ENCODE measurements around the gene TPST2.
"Not testable (repeated sequence)": the region's sequence is repeated elsewhere in the genome, so short reads cannot be mapped to it uniquely, and the experiment has no call there.

The TPST2 gene

DNA sequence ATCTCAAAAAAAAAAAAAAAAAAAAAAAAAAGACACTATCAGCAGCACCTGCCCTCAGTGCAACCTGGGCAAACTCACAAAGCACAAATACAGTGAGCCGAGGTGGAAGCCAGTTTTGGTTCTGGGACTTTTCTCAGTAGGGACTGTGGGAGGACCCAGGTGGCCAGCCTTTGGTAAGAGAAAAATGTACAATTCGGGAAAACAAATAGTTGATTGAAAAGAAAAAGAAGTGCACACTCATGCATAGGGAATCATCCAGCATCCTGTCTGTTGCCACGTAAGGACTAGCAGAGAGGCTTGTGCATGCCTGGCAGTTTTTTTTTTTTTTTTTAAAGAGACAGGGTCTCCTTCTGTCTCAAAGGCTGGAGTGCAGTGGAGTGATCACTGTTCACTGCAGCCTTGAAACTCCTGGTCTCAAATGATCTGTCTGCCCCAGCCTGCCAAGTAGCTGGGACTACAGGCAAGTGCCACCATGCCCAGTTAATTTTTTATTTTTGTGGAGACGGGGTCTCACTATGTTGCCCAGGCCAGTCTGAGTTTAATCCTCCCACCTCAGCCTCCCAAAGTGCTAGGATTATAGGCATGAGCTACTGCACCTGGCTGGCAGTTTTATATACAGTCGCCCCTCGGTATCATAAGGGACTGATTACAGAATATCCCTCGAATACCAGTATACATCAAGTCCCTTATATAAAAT lies 36.7 kb downstream of the TPST2 start:
- no peak for DNase-seq

DNA sequence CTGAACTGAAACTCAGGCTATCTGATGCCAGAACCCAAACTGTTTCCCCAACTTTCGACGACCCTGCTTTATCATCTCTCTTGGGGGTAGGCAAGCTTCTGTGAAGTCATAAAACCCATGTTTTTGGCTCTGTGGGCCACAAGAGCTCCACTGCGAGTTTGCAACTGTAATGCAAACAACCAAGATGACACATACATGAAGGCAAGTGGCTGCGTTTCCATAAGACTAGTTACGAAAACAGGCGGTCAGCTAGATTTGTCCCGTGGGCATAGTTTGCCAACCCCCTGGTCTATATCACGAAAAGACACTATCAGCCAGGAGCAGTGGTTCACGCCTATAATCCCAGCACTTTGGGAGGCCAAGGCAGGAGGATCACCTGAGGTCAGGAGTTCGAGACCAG lies 37.5 kb downstream of the TPST2 start:
- no peak for DNase-seq

DNA sequence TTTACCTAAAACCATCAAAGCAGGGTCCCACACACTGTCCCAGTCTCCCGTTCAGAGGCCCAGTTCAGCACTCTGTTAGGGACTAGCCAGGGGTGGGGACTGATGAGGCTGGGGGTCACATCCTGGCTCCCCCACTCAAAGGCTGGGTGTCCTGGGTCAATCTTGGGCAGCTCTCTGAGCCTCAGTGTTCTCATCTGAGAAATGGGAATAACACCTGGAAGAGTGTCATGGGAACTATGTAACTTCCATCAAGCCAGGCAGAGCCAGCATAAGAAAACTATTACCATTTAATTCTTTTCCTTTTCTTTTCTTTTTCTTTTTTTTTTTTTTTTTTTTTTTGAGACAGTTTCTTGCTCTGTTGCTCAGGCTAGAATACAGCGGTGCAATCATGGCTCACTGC lies 38.4 kb downstream of the TPST2 start:
- no peak for DNase-seq

DNA sequence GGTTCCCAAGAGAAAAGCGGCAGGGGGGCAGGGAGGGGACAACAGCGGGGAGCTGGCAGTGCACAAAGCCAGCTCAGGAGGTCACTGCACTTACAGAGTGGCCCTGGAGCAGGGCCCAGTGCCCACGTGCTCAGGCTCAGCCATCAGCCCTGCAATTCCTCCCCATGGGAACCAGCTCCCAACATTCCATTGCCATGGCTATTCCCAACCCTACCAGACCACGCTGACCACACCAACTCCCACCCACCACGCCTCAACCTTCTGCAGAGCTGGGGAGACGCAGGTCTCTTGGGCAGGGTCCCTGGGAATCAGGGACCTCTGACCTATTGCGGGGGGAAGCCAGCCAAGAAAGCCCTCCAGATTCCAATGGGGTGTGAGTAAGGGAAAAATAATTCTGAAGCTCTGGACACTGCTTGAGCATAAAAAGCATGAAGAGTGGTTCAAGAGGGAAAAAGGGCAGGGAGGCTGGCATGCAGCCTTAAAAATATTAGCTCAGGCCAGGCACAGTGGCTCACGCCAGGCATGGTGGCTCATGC lies 39.4 kb downstream of the TPST2 start:
- no peak for DNase-seq

DNA sequence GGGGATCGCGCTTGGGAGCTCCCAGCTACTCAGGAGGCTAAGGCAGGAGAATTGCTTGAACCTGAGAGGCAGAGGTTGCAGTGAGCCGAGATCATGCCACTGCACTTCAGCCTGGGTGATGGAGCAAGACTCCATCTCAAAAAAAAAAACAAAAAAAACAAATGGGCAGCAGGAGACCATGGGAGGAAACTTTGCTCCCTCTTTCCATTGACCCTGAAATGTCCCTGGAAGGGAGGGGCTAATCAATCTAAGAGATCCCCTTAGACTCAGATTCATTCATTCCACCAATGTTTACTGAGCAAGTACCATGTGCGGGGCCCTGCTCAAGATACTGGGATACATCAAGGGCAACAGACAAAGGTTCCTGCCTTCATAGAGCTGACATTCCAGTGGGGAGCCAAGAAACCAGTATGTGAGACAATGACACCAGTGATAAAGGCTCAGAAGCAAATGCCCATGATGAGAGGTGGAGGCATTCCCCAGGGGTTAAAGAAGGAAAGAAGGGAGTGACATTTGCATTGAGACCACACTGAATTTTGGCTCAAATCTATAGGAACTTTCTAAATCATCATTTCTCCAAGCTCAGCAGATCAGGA lies 39.9 kb downstream of the TPST2 start:
- DNase-seq, result no peak

DNA sequence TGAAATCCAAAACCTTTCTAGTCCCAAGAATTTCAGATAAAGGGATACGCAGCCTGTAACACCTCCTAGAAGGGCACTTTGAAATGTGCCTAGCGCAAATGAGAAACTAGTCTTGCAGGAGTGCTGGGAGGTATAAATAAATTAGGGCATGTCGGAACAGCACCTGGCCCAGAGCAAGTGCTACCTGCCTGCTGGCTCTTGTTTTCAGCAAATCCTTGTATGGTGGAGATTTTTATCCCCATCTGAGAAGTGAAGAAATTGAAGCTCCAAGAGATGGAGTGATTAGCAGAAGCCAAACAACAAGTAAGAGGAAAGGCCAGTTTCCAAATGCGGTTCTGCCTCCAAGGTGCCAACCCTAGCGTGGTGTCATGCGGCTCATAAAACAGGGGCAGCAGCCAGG lies 40.9 kb downstream of the TPST2 start:
- no peak for DNase-seq

DNA sequence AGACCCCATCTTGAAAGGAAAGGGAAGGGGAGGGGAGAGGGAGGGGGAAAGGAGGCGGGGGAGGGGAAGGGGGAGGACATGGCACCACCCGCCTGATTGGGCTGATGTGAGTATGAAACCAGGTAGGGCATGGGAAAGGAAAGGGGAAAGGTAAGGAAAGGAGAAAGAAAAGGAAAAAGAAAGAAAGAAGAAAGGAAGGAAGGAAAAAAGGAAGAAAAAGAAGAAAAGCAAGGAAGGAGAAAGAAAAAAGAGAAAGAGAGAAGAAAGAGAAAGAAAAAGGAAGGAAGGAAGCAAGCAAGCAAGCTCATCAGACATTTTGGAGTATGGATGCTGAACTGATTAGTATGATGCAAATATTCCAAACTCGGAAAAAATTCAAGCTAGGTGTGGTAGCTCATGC lies 41.6 kb downstream of the TPST2 start:
- DNase-seq, result no peak

DNA sequence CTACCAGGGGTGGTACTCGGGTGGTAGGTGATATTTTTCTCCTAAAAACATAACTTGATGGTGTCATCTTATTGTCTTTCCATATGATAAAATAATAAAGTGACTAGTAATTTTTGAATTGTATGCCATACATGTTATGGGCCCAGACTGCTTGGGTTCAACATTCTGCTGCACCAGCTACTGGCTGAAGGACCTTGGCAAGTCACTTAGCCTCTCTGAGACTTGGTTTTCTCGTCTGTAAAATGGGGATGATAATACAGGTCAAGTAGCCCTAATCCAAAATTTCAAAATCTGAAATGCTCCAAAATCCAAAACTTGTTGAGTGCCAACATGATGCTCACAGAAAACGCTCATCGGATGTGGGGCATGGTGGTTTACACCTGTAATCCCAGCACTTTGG lies 42.1 kb downstream of the TPST2 start:
- DNase-seq, result no peak

DNA sequence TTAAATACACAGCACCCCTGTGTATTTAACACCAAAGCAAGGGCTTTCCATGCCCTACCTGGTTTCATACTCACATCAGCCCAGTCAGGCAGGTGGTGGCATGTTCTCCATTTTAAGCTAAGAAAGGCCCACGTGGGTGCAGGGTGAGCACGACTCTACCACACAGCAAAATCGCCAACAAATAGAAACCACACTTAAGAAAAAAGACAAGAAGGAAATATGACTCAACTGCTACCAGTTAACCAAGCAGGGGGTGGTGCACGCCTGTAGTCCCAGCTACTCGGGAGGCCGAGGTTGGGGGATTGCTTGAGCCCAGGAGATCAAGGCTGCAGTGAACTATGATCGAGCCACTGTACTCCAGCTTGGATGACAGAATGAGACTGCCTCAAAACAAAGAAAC lies 42.5 kb downstream of the TPST2 start:
- no peak for DNase-seq

DNA sequence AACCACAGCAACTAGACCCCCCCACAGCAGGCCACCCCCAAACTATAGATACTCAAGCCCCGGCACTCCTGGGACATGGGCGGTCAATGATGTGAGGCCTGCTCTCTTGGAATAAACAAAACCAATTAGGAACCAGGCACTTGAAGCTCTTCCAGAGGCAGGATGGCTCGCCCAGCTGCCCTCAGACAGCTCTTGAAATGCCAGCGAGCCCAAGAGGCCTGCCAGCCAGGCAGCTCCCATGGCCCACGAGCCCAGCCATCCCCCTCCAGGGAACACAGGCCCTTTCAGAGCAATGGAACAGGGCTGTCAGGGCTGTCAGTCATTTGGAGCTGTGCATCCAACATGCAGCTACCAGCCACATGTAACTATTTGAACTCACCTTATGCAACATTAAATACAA lies 43.6 kb downstream of the TPST2 start:
- DNase-seq, result no peak

DNA sequence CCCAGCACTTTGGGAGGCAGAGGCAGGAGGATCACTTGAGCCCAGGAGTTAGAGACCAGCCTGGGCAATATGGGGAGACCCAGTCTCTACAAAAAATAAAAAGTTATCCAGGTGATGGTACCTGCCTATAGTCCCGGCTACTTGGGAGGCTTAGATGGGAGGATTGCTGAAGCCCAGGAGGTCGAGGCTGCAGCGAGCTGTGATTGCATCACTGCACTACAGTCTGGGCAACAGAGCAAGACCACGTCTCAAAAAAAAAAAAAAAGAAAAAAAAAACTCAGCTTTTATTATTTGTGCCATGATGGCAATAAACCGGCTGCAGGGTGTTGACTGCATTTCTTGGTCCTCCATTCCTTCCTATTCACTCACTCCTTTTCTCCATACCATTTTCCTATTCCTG lies 44.1 kb downstream of the TPST2 start:
- DNase-seq, result no peak

DNA sequence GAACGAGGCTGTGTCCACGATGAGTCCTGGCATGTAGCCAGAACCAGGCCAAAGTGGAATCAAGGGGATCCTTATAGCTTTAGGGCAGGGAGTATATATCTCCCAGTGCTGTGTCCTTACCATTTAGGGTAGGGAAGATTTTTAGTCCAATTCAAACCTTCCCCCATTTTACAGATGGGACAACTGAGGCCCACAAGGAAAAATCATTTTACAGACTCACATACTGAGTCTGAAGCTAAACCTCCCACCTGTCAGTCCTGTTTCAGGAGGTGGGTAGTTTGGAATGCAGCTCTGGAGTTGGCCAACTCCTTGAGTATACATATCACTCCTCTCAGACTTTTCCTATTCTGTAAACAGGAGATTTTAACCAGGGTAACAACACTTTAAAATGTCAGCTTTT lies 44.5 kb downstream of the TPST2 start:
- no peak for DNase-seq

DNA sequence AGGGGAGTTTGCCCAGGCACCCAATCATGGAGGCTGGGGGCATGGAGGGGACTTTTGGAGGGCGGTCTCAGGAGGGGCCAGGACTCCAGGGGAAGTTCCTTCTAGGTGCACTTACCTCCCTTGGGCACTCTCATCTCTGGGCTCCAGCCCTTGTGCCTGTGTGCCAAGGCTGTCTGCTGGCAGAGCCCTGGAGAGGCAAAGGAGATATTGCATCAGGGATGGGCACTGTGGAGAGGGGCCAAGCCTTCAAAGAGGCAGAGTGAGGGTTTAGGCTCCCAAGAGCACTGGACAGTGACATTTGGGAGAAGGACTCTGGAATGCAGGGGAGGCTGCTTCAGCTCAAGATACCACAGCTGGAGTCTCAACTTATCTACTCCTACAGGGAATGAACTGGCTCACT lies 45.4 kb downstream of the TPST2 start:
- no peak for DNase-seq

DNA sequence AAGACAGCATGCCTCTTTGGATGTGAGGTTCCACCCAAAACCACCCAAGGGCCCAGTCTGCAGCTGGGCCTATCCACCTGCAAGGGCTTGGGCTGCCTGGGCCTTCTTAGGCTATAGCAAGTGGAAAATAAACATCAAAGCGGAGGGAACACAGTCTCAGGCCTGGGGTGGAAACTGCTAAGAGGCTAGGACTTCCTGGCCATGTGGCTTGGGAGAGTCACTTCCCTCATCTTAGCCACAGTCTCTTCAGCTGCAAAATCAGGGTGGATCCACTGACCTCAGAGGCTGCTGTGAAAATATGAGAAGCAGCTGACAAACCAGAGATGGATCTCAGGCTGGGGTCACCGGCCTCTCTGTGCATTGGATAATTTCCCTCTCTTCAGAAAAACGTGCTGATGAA lies 47.1 kb downstream of the TPST2 start:
- no peak for DNase-seq

DNA sequence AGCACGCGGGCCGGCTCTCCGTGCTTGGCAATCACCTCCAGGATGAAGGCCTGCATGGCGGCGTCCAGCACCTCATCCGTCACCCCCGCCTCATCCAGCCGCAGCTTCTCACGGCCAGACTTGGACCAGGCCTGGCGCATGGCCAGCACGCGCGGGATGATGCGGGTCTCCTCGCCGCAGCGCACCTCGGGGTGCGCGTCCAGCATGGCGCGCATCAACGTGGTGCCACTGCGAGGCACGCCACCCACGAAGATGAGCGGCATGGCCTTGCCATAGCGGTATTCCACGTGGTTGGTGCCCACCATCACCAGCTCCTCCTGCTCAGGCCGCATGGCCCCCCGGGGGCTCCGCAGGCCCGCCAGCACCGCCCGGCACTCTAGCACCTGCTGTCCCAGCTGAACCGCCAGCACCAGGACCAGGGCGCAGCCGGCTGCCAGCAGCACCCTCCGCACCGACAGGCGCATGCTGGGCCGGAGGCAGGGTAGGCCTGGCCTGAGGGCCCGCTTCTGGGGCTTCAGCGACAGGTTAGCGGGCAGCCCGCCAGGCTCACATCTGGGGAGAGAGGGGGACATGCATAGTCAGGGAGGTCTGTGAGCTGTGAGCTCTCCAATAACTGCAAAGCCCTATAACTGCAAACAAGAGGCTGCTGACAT lies 48.6 kb downstream of the TPST2 start:
- DNase-seq, result no peak

DNA sequence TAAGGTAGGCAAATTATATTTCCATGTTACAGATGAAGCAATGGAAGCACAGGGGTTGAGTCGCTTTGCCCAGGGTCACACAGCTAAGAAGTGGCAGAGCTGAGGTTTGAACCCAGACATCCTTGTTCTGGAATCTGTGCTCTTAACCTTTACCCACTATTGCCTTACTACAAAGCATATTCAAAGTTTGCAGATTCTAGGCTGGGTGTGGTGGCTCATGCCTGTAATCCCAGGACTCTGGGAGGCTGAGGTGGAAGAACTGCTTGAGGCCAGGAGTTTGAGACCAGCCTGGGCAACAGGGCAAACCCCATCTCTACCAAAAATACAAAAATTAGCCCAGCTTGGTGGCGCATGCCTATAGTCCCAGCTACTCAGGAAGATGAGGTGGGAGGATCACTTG lies 49.8 kb downstream of the TPST2 start:
- no peak for DNase-seq

DNA sequence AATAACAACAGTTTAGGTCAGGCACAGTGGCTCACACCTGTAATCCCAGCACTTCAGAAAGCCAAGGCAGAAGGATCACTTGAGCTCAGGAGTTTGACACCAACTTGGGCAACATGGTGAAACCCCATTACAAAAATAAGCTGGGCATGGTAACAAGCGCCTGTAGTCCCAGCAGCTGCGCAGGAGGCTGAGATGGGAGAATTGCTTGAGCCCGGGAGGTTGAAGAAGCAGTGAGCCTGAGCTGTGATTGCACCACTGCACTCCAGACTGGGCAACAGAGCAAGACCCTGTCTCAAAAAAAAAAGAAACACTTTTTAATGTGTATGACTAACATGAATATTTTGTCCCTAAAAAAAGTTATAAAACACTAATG lies 53.2 kb downstream of the TPST2 start:
- no peak for DNase-seq

DNA sequence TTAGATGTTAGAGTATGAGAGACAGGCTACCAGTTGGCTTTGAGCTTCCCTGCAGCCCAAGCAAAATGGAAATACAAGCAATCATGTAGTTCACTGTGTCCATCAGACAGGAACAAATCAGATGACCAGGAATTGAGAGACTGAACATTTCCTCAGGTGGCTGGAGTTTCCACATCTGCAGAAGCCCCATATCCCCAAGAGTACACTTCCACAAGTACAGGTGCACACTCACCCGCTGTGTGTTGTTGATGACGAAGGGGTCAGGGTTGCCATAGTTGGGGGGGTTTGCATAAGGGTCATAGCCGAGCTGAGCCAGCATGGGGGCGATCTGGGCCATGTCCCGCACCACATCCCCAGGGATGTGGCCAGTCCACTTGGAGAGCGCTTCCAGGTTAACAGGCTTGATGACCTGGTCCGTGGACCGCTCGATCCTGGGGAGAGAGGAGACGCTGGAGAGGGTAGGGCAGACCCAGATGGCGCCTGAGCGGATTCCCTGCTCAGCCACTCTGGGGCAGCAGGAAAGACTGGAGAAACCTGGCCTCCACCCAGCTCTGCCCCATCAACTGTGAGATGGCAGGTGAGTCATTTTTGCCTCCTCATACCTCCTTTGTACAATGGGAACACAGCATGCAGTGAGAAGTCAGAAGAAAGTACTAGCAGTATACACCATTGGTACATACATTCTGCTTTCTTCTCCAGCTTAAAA lies 53.7 kb downstream of the TPST2 start:
- DNase-seq, result no peak

DNA sequence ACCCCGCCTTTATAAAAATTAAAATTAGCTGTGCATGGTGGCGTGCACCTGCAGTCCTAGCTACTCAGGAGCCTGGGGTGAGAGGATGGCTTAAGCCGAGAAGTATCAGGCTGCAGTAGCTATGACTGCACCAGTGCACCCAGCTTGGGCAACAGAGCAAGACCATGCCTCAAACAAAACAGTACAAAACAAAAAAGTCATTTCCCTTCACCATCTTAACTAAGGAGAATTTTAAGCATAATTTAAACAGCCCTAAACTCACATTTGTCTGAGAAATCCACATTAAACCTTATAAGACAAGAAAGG lies 54.4 kb downstream of the TPST2 start:
- DNase-seq, result no peak

DNA sequence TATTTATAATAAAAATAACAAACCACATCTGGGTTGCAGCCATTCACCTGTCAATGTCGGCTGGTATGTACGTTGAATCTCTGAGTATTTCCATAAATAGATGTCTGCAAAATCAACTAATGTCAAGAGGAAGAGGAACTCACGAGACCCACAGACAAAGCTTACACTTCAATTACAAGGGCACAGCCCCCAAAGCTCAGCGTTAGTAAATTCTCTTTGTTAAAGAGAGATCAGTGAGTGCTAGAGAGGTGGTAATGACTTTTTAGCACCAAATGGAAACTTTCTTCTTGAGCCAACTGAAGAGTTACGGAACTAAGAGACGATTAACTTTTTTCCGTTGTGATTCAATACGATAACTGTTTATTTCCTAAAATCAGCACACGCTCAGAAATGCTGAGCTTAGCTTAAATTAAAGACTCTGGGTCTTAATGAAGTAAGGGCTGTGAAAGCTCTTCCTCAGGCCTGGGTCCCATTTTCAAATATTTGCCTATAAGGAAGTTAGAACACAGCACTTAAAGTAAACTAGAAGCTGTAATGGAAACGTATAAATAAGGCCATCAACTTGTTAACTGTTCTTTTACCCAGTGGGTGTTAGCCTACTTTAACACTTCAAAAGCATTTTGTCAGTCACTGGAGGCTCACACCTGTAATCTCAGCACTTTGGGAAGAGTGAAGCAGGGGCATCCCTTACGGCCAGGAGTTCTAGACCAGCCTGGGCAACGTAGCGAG lies 54.9 kb downstream of the TPST2 start:
- DNase-seq, result no peak

DNA sequence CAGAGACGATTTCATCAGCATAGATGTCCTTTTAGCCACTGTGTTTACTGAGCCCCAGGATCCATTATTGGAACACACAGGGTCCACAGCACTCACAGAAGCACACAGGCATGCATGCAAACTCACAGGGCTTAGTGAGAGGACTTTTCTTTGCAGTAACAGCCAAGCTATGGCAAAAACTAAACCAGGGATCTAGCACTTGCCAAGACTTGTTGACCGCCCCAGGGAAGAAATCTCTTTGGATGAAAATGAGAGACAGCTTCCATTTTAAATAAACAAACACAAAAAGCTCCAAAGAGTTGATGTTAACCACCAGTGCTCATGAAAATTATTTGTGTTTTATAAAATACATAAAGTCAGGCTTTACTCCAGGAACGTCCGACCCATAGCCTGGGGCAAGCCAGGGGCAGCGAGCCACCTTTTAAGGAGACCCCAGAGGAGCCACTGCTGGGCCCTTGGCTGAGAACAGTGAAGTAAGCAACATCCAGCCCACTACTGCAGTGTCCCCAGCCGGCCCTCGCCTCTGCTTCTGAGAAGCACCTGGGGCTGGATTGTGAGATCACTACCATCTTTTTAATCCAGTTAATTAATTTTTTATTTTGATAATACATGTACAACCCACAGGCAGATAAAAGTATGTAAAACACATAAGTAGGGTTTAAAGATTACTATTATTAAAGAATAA lies 55.6 kb downstream of the TPST2 start:
- DNase-seq, result no peak

DNA sequence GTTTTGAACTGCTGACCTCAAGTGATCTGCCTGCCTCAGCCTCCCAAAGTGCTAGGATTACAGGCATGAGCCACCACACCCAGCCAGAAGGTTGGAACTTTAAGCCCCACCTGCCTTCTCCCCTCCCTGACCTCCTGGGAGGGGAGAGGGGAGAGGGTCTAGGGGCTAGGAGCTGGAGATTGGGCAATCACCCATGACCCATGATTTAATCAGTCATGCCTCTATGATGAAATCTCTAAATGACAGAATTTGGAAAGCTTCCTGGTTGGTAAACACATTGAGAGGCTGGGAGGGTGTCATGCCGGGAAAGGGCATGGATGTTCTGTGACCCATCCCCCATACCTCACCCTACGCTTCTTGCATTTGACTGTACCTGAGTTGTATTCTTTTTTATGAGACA lies 60.6 kb downstream of the TPST2 start:
- no peak for DNase-seq

DNA sequence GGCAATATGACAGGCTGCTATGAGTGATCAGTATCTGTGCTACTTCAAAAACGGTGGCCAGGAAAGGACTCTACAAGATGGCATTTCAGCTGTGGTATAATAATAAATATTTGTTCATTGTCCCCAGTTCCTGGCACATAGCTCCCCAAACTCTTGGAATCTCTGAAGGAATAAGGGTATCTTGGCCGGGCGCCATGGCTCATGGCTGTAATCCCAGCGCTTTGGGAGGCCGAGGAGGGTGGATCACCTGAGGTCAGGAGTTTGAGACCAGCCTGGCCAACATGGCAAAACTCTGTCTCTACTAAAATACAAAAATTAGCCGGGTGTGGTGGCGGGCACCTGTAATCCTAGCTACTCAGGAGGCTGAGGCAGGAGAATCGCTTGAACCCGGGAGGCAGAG lies 61.4 kb downstream of the TPST2 start:
- not testable (repeated sequence) for DNase-seq

Data from hematopoietic multipotent progenitor cell treated with erythropoietin and hydrocortisone succinate and interleukin-3 and kit ligand, for 8 days (in vitro differentiated cells).